ENCODE measurements around the gene SBF1. TPM values are rescaled to one million over a fixed set of nuclear protein-coding genes. Genes with fewer than 3 reads are reported as not detected.
"Not testable (repeated sequence)": the region's sequence is repeated elsewhere in the genome, so short reads cannot be mapped to it uniquely, and the experiment has no call there.

SBF1 gene
- total RNA-seq, 1 donor from 2014 or later: 110 TPM

DNA sequence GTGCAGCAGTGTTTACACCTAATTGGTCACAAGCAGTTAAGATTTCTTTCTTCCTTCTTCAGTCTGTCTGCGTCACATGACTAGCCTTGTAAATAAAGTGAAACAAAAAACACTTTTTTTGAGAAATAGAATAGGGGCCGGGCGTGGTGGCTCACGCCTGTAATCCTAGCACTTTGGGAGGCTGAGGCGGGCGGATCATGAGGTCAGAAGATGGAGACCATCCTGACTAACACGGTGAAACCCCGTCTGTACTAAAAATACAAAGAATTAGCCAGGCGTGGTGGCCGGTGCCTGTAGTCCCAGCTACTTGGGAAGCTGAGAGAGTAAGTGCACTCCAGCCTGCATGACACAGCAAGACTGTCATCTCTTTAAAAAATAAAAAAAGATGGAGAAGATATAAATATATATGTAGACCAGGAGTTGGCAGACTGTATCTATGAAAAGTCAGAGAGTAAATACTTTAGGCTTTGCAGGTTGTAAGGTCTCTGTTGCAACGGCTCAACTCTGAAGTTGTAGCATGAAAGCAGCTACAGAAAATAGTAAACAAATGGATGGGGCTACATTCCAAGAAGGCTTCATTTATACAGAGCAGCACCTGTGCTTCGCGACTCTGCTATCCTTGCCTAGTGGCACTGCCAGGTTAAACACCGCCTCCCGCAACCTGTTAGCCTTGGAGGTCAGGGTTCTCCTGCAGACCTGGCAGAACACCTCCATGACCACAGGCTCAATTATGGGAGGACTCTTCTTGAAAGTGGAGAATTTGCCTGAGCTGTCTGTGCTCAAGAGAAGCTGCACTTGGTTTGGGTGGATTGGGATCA, 75.8 kb downstream of the SBF1 start:
- Mint-ChIP-seq H3K4me3 (ENCODE audit: unreplicated experiment) (no peak overlapping the region), H3K4me1 (ENCODE audit: unreplicated experiment) (peaks cover 13% of the 10 kb centered on the region), H3K27ac (ENCODE audit: unreplicated experiment) (peak overlapping the region; percentile 23), H3K36me3 (ENCODE audit: unreplicated experiment) (peaks cover 23% of the 10 kb centered on the region), H3K27me3 (ENCODE audit: unreplicated experiment) (no peaks in the 10 kb centered on the region), H3K9me3 (ENCODE audit: unreplicated experiment) (no peaks in the 10 kb centered on the region)
- no peak for DNase-seq (ENCODE audit: extremely low spot score, unreplicated experiment)
- TF ChIP-seq CTCF (IDR thresholded peaks at IDR 0.05): no peak

DNA sequence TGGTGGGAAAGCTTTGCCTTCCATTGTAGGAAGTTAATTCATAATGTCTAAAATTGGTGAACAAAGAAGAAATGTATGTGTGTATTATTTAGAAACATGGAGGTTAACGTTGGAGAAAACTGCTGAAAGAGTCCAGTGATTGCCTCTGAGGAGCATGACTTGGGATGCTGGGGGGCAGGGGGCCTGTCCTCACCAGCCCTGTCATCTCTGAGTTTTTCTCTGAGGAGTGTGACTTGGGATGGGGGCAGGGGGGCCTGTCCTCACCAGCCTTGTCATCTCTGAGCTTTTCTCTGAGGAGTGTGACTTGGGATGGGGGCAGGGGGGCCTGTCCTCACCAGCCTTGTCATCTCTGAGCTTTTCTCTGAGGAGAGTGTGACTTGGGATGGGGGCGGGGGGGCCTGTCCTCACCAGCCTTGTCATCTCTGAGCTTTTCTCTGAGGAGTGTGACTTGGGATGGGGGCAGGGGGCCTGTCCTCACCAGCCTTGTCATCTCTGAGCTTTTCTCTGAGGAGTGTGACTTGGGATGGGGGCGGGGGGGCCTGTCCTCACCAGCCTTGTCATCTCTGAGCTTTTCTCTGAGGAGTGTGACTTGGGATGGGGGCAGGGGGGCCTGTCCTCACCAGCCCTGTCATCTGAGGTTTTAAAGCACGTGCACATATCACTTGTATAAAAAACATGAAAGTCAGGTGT, 77.3 kb downstream of the SBF1 start:
- DNase-seq (ENCODE audit: extremely low spot score, unreplicated experiment); H3K4me1 Mint-ChIP-seq (ENCODE audit: unreplicated experiment); H3K9me3 Mint-ChIP-seq (ENCODE audit: unreplicated experiment); H3K27me3 Mint-ChIP-seq (ENCODE audit: unreplicated experiment); H3K4me3 Mint-ChIP-seq (ENCODE audit: unreplicated experiment): not testable (repeated sequence)
- Mint-ChIP-seq H3K36me3 (ENCODE audit: unreplicated experiment) (peaks cover 26% of the 10 kb centered on the region), H3K27ac (ENCODE audit: unreplicated experiment) (peak overlapping the region; percentile 25)

DNA sequence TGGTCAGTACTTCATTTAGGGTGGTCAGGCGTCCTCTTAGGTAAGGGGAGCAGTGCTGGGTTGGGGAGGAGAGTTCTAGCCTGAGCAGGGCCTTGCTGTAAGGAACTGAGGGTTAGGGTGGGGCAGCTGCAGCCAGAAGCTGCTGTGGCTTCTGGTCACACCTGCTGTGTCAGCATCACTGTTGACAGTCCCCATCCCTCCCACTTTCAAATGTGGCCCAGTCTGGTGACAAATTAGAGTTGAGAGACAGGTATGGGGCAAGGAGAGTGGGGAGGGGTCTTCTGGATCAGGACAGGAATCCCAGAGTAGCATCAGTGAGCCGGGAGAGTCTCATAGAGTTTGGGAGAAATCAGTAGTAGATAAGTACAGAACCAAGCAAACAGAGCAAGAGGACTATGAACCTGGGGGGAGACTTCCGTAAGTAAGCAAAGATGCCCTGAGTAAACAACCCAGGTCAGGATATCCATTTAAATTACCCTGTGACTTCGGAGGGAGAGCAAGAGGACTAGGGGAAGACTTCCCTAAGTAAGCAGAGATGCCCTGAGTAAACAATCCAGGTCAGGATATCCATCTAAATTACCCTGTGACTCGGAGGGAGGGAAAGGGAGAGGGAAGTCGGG, 78.0 kb downstream of the SBF1 start:
- peak overlapping the region; percentile 31 for H3K27ac Mint-ChIP-seq (ENCODE audit: unreplicated experiment)
- H3K9me3 Mint-ChIP-seq (ENCODE audit: unreplicated experiment): no peaks in the 10 kb centered on the region
- no peak overlapping the region for H3K4me3 Mint-ChIP-seq (ENCODE audit: unreplicated experiment)
- no peaks in the 10 kb centered on the region for H3K27me3 Mint-ChIP-seq (ENCODE audit: unreplicated experiment)
- TF ChIP-seq CTCF (IDR thresholded peaks at IDR 0.05): no peak
- H3K4me1 Mint-ChIP-seq (ENCODE audit: unreplicated experiment): peaks cover 10% of the 10 kb centered on the region
- H3K36me3 Mint-ChIP-seq (ENCODE audit: unreplicated experiment): peaks cover 27% of the 10 kb centered on the region
- DNase-seq (ENCODE audit: extremely low spot score, unreplicated experiment): no peak

Other genes with a start within 250 kb of the SBF1 start
- gene TUBGCP6, start 230.0 kb downstream of the SBF1 start, total RNA-seq: 52.5 and 55.7 TPM in 2 replicates
- 37.7 and 38.3 TPM in 2 replicates for gene HDAC10, start 223.8 kb downstream of the SBF1 start, total RNA-seq
- gene MAPK12, start 213.4 kb downstream of the SBF1 start, total RNA-seq: 24.8 and 27.3 TPM in 2 replicates
- gene MAPK11, start 204.7 kb downstream of the SBF1 start, total RNA-seq: 6.4 and 6.9 TPM in 2 replicates
- gene PLXNB2, start 167.4 kb downstream of the SBF1 start, total RNA-seq: 347 and 362 TPM in 2 replicates
- 10.4 and 10.8 TPM in 2 replicates for gene DENND6B, start 148.0 kb downstream of the SBF1 start, total RNA-seq
- 62.4 and 62.6 TPM in 2 replicates for gene PPP6R2, start 131.7 kb downstream of the SBF1 start, total RNA-seq
- gene ADM2, start 6.5 kb upstream of the SBF1 start, total RNA-seq: 20.6 and 21.1 TPM in 2 replicates
- gene MIOX, start 11.8 kb upstream of the SBF1 start, total RNA-seq: 0.76 and 1.5 TPM in 2 replicates
- 107 and 108 TPM in 2 replicates for gene LMF2, start 32.7 kb upstream of the SBF1 start, total RNA-seq
- 46.3 and 47.0 TPM in 2 replicates for gene NCAPH2, start 33.2 kb upstream of the SBF1 start, total RNA-seq
- 2.8 TPM in 1 of 2 replicates, not detected in the other for gene SCO2, start 50.6 kb upstream of the SBF1 start, total RNA-seq
- gene TYMP, start 55.0 kb upstream of the SBF1 start, total RNA-seq: 9.0 and 10.8 TPM in 2 replicates
- gene KLHDC7B, start 70.9 kb upstream of the SBF1 start, total RNA-seq: 0.21 TPM in 1 of 2 replicates, not detected in the other
- gene SYCE3, start 87.9 kb upstream of the SBF1 start, total RNA-seq: not detected in 2 replicates
- gene CPT1B, start 103.4 kb upstream of the SBF1 start, total RNA-seq: 49.8 and 60.7 TPM in 2 replicates
- gene CHKB, start 107.8 kb upstream of the SBF1 start, total RNA-seq: 75.4 and 79.9 TPM in 2 replicates
- gene MAPK8IP2, start 125.8 kb upstream of the SBF1 start, total RNA-seq: 2.8 and 3.6 TPM in 2 replicates
- 43.5 and 44.0 TPM in 2 replicates for gene ARSA, start 153.1 kb upstream of the SBF1 start, total RNA-seq
- gene SHANK3, start 197.8 kb upstream of the SBF1 start, total RNA-seq: 4.7 and 4.8 TPM in 2 replicates